Endothelial cell of hepatic sinusoid (primary cell): ENCODE measurements around the gene YBX1.
"Not testable (repeated sequence)": the region's sequence is repeated elsewhere in the genome, so short reads cannot be mapped to it uniquely, and the experiment has no call there.

Experiments used
- in situ Hi-C: cut with HindIII; loops from 2 replicates; pipeline ENCODE4 v1.10.0; 2017; ENCODE audit warnings: low sequenced_read_pairs

YBX1 gene

DNA sequence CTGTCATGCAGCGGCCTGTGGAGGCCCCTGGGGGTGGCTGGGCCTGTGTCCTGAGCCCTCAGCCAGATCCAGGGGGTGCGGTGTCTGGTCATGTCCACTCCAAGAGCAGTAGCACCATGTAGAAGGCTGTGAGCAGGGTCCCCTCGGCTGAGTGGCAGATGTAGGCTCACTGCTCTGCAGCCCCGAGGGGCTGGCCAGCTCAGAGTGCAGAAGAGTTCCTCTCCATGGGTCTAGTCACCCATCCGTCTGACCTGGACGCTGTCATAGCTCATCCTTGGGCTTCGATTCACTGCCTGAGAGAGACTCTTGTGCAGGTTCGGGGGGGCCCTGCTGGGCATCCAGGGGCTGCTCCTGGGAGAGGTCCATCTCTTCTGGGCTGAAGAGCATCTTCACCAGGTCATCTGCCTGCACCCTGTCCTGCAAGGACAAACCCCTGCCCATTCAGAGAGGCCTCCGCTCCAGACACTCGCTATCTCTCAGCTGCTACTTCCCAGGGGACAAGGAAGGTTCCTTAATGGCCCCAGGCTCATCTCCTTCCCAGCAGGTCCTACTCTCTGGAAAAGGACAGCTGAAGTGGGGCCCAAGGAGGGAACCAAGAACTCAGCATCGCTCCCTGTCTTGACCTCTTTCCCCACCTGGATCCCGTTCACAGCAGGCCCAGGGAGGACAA is 64.4 kb downstream of the YBX1 start:
- in situ Hi-C loops = no loop called here

DNA sequence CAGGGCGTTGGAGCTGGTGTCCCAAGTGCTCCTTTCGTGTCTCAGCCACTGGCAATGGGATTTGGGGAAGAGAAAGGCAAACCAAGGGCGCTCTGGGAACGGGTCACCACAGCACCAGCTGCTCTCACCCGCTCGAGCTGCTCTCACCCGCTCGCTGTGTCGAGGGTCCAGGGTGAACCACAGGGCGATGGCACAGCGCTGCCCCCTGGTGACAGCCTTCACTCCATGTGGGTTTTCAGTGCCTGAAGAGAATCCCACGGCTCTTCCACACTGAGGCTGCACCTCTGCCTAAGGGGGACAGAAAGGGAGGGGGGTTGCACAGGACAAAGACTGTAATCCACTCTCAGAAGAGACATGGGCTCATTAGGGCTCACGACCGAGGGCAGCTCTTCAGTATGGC is 64.9 kb downstream of the YBX1 start:
- in situ Hi-C loops = no loop called here

GRCh38 chr1:42748021-42748420 is 65.8 kb downstream of the YBX1 start:
- in situ Hi-C loops = no loop called here

GRCh38 chr1:42748461-42749410 is 66.5 kb downstream of the YBX1 start:
- in situ Hi-C loops = no loop called here

- in situ Hi-C loops = no loop called here
These were observed 67.8 kb downstream of the YBX1 start for GRCh38 chr1:42750041-42750440.

- in situ Hi-C loops = not testable (repeated sequence)
These were observed 69.4 kb downstream of the YBX1 start for GRCh38 chr1:42751511-42752070.

DNA sequence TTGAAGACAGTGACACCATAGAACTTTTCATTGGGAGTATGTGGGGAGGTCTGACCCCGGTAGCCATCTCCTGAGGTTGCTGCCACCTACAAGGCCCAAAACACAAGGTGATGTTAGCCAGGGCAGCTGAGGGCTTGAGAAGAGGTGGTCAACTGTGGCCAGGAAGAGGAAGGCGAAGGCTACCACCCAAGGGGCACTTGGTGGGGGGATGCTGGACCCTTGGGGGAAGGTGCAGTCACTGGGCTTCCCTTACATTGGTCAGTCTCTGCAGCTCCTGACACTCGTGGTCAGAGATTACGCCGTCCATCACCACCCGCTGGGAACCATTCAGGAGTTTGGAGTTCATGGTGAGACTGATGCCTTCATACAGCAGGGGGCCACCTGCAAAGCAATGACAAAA is 70.1 kb downstream of the YBX1 start:
- in situ Hi-C loops = no loop called here

DNA sequence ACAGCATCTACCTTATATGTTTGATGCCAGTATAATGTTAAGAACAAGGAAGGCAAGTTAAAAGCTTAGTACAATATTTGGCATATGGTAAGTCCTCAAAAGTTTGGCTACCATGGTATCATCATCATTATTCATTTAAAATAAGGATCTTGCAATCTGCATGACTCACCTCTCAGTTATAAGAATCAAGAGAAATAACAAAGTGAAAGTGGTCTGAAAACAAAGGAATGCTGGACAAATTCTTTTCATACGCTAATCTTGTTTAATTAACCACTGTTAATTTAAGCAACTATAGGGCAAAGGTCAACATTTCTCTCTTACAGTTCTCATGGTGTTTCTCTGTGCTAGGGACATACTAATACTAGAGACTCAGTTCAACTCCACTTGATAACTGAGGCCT is 70.9 kb downstream of the YBX1 start:
- in situ Hi-C loops = no loop called here
